Stimulated activated CD4-positive, alpha-beta T cell treated with anti-CD3 and anti-CD28 coated beads, Interleukin-1b, Interleukin-23, amount 100 ng/mL, for 48 hours (primary cell): Measurements from ENCODE around the gene TECPR2.
A peak's percentile ranks its signal among the peaks of the same experiment; 100 is the strongest.

Experiments used
- DNase-seq: peaks from one replicate; pipeline ENCODE4 v3.0.0-alpha.2; 2020

The TECPR2 gene

GRCh38 chr14:102500158-102500662 is 137.5 kb downstream of the TECPR2 start:
- DNase-seq, result no peak

- no peak for DNase-seq
These were observed 138.0 kb downstream of the TECPR2 start for GRCh38 chr14:102500713-102501112.

- DNase-seq, result no peak
These were observed 139.1 kb downstream of the TECPR2 start for GRCh38 chr14:102501751-102502315.

- no peak for DNase-seq
These were observed 139.8 kb downstream of the TECPR2 start for GRCh38 chr14:102502571-102502970.

- DNase-seq, result no peak
These were observed 141.0 kb downstream of the TECPR2 start for GRCh38 chr14:102503641-102504327.

- DNase-seq, result no peak
These were observed 141.7 kb downstream of the TECPR2 start for GRCh38 chr14:102504328-102504999.

- DNase-seq, result no peak
These were observed 142.4 kb downstream of the TECPR2 start for GRCh38 chr14:102505000-102505619.

- DNase-seq, result no peak
These were observed 143.3 kb downstream of the TECPR2 start for GRCh38 chr14:102505775-102506625.

GRCh38 chr14:102506626-102506925 is 143.8 kb downstream of the TECPR2 start:
- no peak for DNase-seq

- DNase-seq, result no peak
These were observed 144.5 kb downstream of the TECPR2 start for GRCh38 chr14:102507081-102507856.

GRCh38 chr14:102507857-102508312 is 145.1 kb downstream of the TECPR2 start:
- DNase-seq, result no peak

GRCh38 chr14:102508410-102508773 is 145.7 kb downstream of the TECPR2 start:
- DNase-seq, result no peak

GRCh38 chr14:102508774-102509745 is 146.3 kb downstream of the TECPR2 start:
- DNase-seq, result no peak

GRCh38 chr14:102509746-102510615 is 147.2 kb downstream of the TECPR2 start, which contains the start of gene ANKRD9:
TSS of gene ANKRD9 (minus strand) at chr14:102509776. CDS start at chr14:102507889, 1,887 bp downstream.
- peak; percentile 90 for DNase-seq

- no peak for DNase-seq
These were observed 148.1 kb downstream of the TECPR2 start for GRCh38 chr14:102510616-102511520.

GRCh38 chr14:102511538-102511937 is 148.8 kb downstream of the TECPR2 start:
- DNase-seq, result no peak

- no peak for DNase-seq
These were observed 150.1 kb downstream of the TECPR2 start for GRCh38 chr14:102512793-102513300.
